Mucosa of descending colon (tissue), 3 donors: Measurements from ENCODE around the gene ZNF785. TPM values are rescaled to one million over a fixed set of nuclear protein-coding genes. Genes with fewer than 3 reads are reported as not detected.
"Not testable (repeated sequence)": the region's sequence is repeated elsewhere in the genome, so short reads cannot be mapped to it uniquely, and the experiment has no call there.

Source experiments
- ATAC-seq: fragments of 200-7000 bp; cut with Tn5 transposase; one replicate; pipeline ENCODE4 v1.9.1; 2020; ENCODE audit warnings: mild to moderate bottlenecking, moderate library complexity
- DNase-seq, 3 donors: peaks; one replicate each; pipeline ENCODE4 v3.0.0-alpha.2; 2020
- H3K36me3 ChIP-seq: fragments of 200-600 bp; one replicate; pipeline ENCODE4 v1.8.0; 2021; ENCODE audit warnings: low read depth, mild to moderate bottlenecking
- H3K4me1 ChIP-seq: fragments of 200-600 bp; one replicate; pipeline ENCODE4 v1.8.0; 2021; ENCODE audit warnings: low read depth, mild to moderate bottlenecking
- H3K4me3 ChIP-seq: fragments of 200-600 bp; one replicate; pipeline ENCODE4 v1.8.0; 2021; ENCODE audit warnings: mild to moderate bottlenecking
- H3K9me3 ChIP-seq: fragments of 200-600 bp; one replicate; pipeline ENCODE4 v1.8.0; 2021; ENCODE audit warnings: mild to moderate bottlenecking
- CTCF ChIP-seq: fragments of 200-600 bp; IDR thresholded peaks from one replicate; pipeline ENCODE4 v1.8.0; 2022; ENCODE audit warnings: antibody characterized with exemption, mild to moderate bottlenecking
- intact Hi-C, 2 donors: fragments of 100-400 bp; cut with DNase I in 1 of 2; cut with micrococcal nuclease in 1 of 2; formaldehyde crosslinking; loops; one replicate each; pipeline versions ENCODE4 v1.11.0 to v1.11.1; 2022; cut with DNase I, micrococcal nuclease
- total RNA-seq, 3 donors: library from RNA; stranded (reverse); fragmentation: NEBNext Ultra II Directional in 2 of 3; extraction: Animal tissue kit (Norgen Biotek cat#: 25700) in 2 of 3; gene quantifications; one replicate each; pipeline versions ENCODE4 v1.2.1 to v1.2.4, GENCODE V29; 2021 to 2023
- donor health status: DM: no; HTN: no; CAD: no; lungs with moderate emphysema.
- donor health status: DM: no; HTN: no; CAD: no.
- donor health status: DM: no; HTN: yes; CAD: no.

The ZNF785 gene
- total RNA-seq, 3 donors from 2014 or later, result 14.7 to 28.4 (median 24.8) TPM

- ATAC-seq (no peak), DNase-seq (no peak)
- H3K4me1 ChIP-seq, result peaks cover 22% of the 10 kb centered on the region
- H3K9me3 ChIP-seq, result no peaks in the 10 kb centered on the region
- TF ChIP-seq CTCF, result no peak
- intact Hi-C loops, result no loop called here
- H3K36me3 ChIP-seq, result peaks cover 2% of the 10 kb centered on the region
- H3K4me3 ChIP-seq, result no peak overlapping the region
Observed at GRCh38 chr16:30539000-30539964, 46.2 kb downstream of the ZNF785 start.

DNA sequence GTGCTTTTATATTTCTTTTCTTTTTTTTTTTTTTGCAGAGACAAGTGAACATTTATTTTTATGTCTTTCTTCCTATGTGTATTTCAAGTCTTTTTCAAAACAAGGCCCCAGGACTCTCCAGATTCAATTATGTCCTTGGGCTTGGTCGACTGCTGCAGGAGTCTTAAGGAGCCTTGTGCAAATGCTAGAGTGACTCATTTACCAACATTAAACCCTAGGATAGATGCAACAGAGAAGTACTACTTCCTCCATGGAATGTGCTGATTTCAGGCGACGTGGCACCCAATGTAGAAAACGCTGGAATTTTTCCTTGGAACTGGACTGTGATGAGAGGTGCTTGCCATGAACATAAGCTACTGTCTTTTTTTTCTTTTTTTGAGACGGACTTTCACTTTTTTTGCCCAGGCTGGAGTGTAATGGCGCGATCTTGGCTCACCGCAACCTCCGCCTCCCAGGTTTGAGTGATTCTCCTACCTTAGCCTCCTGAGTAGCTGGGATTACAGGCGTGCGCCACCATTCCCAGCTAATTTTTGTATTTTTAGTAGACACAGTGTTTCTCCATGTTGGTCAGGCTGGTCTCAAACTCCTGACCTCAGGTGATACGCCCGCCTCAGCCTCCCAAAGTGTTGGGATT, 49.0 kb downstream of the ZNF785 start:
- H3K9me3 ChIP-seq, intact Hi-C loops, ATAC-seq, H3K36me3 ChIP-seq, DNase-seq, H3K4me3 ChIP-seq: not testable (repeated sequence)
- peaks cover 28% of the 10 kb centered on the region for H3K4me1 ChIP-seq

DNA sequence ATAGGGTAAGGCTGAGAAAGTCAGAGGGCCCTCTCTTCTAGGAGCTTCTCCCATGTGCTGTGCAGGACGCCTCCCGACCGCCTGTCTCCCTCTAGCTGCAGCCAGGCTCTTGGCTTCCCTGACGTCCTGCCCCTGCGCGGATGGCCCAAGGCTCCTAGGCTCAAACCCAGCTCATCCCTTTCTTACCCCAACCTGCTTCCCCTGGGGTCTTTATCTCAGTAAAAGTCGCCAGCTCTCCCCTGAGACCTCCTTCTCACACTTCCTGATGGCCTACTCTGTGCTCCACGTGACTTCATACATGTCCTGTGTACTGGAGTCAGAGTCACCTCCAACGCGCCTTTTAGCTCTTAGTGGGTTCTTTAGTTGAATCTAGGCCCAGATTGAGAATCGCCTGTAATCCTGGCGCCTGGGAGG, 49.7 kb downstream of the ZNF785 start:
- peak; percentile 38 for TF ChIP-seq CTCF
- intact Hi-C loops, result no loop called here
- ATAC-seq, result peak; percentile 75

DNA sequence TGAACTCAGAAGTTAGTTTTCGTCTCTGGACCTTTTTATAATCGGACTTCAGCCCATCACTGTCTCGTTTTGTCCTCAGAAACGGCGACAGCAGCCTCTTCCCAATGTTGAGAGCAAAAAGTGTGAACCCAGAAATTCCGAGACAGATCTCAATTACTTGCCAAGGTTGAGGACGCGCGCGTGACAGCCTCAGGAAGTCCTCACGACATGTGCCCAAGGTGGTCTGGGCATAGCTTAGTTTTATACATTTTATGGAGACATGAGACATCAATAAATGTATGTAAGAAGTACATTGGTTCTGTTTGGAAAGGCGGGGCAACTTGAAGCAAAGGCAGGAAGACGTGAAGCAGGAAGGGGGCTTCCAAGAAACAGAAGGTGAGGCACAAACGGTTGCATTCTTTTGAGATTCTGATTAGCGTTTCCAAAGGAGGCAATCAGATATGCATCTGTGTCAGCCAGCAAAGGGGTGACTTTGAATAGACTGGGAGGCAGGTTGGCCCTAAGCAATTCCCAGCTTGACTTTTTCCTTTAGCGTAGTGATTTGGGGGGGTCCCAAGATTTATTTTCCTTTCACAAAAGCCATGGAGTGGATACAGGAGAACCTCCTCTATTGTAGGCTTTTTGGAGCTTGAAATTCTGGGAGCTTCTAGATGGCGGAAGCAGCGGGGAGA, 50.3 kb downstream of the ZNF785 start:
- DNase-seq, result no peak
- Histone ChIP-seq H3K9me3 (no peaks in the 10 kb centered on the region), H3K4me3 (peak overlapping the region; percentile 74), H3K4me1 (peaks cover 19% of the 10 kb centered on the region), H3K36me3 (peaks cover 2% of the 10 kb centered on the region)
- peak; percentile 12 for ATAC-seq
- TF ChIP-seq CTCF, result no peak
- intact Hi-C loops, result no loop called here

More for the DNA sequence above, 49.7 kb downstream of the ZNF785 start:
- peak overlapping the region; percentile 74 for H3K4me3 ChIP-seq
- no peaks in the 10 kb centered on the region for H3K9me3 ChIP-seq
- peaks cover 2% of the 10 kb centered on the region for H3K36me3 ChIP-seq
- peak; percentile 80 to 88 (median 85) for DNase-seq
- H3K4me1 ChIP-seq, result peaks cover 23% of the 10 kb centered on the region

- Histone ChIP-seq H3K9me3 (no peaks in the 10 kb centered on the region), H3K4me1 (peaks cover 19% of the 10 kb centered on the region), H3K36me3 (peaks cover 2% of the 10 kb centered on the region), H3K4me3 (peak within 1 kb of the TSS; percentile 74)
- no peak for TF ChIP-seq CTCF
- intact Hi-C loops, result no loop called here
- DNase-seq (peak; percentile 94 to 95 (median 95)), ATAC-seq (peak; percentile 92)
Observed at GRCh38 chr16:30534368-30535105, 51.0 kb downstream of the ZNF785 start, which contains the start of gene ZNF747. ZNF747 (minus strand) TSS chr16:30534858; CDS start chr16:30534679, 179 bp downstream.
